NCI-H460 (cell line): Measurements from ENCODE around the gene TMEM219. TPM values are rescaled to one million over a fixed set of nuclear protein-coding genes. Genes with fewer than 3 reads are reported as not detected.

Source experiments
- DNase-seq: peaks from one replicate; pipeline ENCODE4 v3.0.0-alpha.2; 2016; ENCODE audit warnings: low read depth; ENCODE audit errors: extremely low read depth
- total RNA-seq: library from RNA; depleted of rRNA; stranded (reverse); fragments of >200 nt; shearing (Covaris generic); gene quantifications from 2 replicates; pipeline ENCODE4 v1.2.3, GENCODE V29; 2014

TMEM219 gene
- total RNA-seq, 1 experiment from 2014 or later: 67.8 TPM

- no peak for DNase-seq
Observed at GRCh38 chr16:29978564-29979270, 16.8 kb downstream of the TMEM219 start.

- DNase-seq: no peak
Observed at GRCh38 chr16:29982560-29983419, 20.9 kb downstream of the TMEM219 start.

GRCh38 chr16:29983420-29984136 lies 21.7 kb downstream of the TMEM219 start:
- no peak for DNase-seq

- no peak for DNase-seq
Observed at GRCh38 chr16:29984137-29984763, 22.4 kb downstream of the TMEM219 start.

GRCh38 chr16:29984764-29985147 lies 22.9 kb downstream of the TMEM219 start:
- no peak for DNase-seq

- no peak for DNase-seq
Observed at GRCh38 chr16:29985271-29985811, 23.5 kb downstream of the TMEM219 start.

GRCh38 chr16:29986231-29986630 lies 24.4 kb downstream of the TMEM219 start:
- no peak for DNase-seq

GRCh38 chr16:29986931-29987330 lies 25.1 kb downstream of the TMEM219 start:
- DNase-seq: no peak

- no peak for DNase-seq
Observed at GRCh38 chr16:29987371-29988085, 25.6 kb downstream of the TMEM219 start.

GRCh38 chr16:29988346-29989075 lies 26.6 kb downstream of the TMEM219 start:
- no peak for DNase-seq

GRCh38 chr16:29989111-29989858 lies 27.4 kb downstream of the TMEM219 start:
- no peak for DNase-seq

- DNase-seq: no peak
Observed at GRCh38 chr16:29990034-29990433, 28.2 kb downstream of the TMEM219 start.

- DNase-seq: no peak
Observed at GRCh38 chr16:29990883-29991570, 29.1 kb downstream of the TMEM219 start.

GRCh38 chr16:29991571-29991904 lies 29.7 kb downstream of the TMEM219 start:
- DNase-seq: no peak

GRCh38 chr16:29992344-29992967 lies 30.6 kb downstream of the TMEM219 start:
- DNase-seq: no peak

GRCh38 chr16:29993191-29993902 lies 31.5 kb downstream of the TMEM219 start:
- DNase-seq: no peak
